GM18508 (cell line): ENCODE data around the gene PTCSC3.

ENCODE experiments used
- ATAC-seq: cut with Tn5 transposase; IDR thresholded peaks from one replicate; pipeline ENCODE4 v1.9.1; 2021; ENCODE audit warnings: moderate number of reproducible peaks; ENCODE audit not compliant: insufficient read depth, unreplicated experiment

The PTCSC3 gene

GRCh38 chr14:36176524-36176923, at the start of gene PTCSC3:
Gene PTCSC3 (minus strand): TSS chr14:36176722.
- ATAC-seq = no peak

DNA sequence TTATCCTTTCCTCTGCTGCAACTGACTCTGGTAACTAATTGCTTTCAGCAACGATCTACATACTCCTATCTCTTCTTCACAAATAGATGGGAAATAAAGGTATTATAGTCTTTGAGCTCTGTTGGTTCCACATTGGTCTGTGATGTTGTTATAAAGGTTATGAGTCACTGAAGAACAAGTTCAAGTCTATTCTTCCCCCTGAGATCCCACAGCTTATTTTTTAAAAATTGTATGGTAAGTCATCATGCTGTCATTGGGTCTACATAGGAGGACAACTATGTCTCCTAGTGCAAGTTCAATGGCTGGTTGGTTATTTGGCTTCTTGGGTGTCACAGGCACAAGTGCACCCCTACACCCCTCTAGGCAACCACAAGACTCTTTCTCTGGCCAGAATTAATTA, 49.6 kb upstream of the PTCSC3 start:
- no peak for ATAC-seq

DNA sequence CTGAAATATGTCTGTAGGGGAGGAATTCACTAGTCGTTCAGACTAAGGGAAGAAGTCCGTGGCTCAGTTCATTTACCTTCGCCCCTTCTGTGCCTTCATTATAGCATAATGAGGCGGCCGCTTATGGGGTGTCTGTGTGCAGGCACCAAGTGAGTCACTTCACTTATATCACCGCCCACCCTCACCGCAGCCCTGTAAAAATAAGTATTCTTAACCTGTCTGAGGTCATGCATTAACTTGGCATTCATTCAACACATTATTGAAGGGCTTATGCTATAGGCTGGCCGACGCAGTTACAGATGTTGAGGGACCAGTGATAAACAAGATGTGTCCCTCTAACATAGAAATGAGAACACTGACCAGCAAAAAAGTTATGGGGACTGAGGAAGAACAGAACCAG, 47.7 kb upstream of the PTCSC3 start:
- no peak for ATAC-seq

GRCh38 chr14:36223558-36223957, 47.0 kb upstream of the PTCSC3 start:
- no peak for ATAC-seq

DNA sequence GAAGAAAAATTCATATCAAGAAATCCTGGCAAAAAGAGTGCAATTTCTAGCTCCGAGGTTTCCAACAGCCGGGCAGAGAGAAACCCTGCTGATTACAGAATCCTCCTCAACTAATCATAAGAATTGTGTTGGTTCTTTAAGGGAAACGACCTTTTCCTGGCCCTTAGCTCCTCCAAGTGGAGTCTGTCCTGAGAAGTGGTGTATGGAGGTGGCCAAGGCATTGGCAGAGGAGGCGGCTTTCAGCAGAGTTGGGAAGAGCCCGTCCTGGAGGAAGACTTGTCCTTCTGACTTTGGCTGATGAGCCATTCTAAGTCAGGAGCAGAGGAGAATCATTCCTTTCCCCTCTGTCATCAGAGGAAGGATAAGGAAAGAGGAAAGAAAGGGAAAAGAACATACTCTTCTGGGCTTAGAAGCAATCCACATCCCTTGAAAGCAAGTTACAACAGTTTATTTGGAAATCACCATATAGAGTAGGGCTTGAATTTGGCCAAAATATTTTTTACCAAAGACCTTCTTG, 46.5 kb upstream of the PTCSC3 start:
- no peak for ATAC-seq

DNA sequence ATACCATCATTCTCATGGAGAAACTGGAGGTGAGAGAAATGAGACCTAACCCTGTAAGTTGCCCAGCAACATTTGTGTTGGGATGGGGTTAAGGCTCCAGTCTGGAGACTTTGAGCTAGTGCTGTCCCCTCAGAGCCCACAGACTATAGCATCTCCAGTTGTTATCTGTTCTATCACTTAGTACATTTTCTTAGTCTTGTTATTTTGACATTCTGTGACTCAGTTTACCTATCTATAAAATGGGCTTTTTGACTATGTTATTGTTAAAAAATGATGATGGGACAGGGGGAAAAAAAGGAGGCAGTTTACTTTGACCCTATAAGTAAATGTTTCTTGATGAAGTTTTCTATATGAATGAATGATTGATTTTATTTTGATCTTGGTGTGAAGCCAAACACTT, 45.8 kb upstream of the PTCSC3 start:
- ATAC-seq = no peak

DNA sequence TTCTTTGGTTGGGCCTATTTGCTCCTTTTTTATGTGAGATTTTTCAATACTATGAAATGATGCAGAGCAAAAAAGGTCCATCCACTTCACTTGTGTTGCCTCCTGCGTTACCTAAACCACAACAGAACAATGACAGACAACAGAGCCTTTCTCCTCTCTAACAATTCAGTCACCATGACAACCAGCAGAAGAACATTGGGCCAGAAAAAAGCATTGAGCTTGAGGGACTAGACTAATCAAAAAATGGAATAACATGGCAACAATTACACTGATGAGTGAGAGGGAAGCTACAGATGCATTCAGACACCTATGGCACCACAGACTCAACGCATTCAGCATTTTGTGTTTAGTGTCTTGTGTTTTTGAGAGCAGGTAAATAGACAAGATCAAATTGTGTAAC, 44.6 kb upstream of the PTCSC3 start:
- no peak for ATAC-seq

GRCh38 chr14:36217732-36218131, 41.2 kb upstream of the PTCSC3 start:
- ATAC-seq = no peak

DNA sequence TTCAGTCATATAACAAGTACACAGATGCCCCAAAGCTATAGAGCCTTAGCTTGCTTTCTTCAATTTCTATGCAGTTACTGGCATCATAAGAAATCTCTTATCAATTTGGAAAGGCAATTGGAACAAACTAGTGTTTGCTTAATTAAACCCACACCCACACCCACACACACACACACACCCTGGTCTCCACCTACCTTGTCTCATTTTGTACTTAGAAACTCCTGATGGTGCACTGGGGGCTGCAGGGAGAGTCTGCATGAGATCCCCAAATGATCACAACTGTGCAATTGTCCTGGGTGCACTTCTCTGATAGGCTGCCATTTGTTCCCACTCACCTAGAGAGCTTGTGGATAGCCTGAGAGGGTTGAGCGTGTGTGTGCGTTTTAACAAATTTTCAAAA, 40.5 kb upstream of the PTCSC3 start:
- no peak for ATAC-seq

DNA sequence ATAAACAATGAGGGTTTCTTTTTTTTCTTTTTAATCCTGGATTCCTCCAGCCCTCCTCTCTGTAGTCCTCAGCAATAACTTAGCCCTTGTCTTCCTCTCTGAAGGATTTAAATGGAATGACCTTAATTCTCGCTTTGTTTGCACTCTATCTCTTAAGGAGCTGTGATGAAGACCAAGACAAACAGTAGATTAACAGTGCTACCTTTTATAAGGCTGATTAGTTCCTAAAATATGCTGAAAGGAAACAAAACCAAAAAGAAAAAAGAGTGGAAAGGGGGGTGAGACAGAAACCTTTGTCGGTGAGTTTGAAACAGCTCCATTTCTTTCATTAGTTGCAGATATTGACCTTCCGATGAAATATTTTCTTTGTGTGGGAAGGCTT, 38.7 kb upstream of the PTCSC3 start:
- no peak for ATAC-seq

- no peak for ATAC-seq
These were observed 38.1 kb upstream of the PTCSC3 start for GRCh38 chr14:36214476-36215216.

DNA sequence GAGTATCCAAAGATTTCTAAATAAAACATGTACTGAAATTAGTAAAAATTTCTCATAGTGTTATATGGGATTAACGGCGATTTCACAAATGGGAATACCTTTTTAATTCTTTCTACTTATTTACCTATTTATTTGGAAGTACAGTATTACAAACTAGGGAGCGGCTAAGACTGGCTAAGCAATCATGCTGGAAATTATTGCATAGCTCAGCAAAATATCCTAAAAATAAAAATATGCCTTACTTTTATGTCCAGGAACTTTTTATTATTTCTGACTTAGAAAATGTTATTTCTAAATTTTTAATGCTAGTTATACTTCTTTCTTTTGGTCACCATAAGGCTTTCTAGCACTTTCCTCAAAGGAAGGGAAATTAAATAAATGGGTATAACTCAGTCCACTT, 36.5 kb upstream of the PTCSC3 start:
- ATAC-seq = no peak

DNA sequence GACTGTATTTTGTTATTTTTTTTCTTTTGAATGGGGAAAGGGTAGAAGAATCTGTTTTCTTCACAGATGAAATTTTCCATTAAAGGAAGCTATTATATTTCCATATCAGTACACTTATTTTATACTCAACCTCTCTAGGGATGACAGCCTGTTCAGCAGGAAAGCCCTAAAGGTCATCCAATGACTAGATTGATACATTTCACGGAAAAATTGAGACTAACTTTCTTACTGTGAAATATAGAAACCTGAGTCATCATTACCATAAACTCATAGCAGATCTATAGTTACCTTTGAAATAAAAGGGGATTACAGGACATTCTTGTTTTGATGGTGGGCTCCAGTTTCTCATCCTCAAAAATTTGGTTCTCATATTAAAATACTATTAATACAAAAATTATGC, 36.1 kb upstream of the PTCSC3 start:
- ATAC-seq = no peak

DNA sequence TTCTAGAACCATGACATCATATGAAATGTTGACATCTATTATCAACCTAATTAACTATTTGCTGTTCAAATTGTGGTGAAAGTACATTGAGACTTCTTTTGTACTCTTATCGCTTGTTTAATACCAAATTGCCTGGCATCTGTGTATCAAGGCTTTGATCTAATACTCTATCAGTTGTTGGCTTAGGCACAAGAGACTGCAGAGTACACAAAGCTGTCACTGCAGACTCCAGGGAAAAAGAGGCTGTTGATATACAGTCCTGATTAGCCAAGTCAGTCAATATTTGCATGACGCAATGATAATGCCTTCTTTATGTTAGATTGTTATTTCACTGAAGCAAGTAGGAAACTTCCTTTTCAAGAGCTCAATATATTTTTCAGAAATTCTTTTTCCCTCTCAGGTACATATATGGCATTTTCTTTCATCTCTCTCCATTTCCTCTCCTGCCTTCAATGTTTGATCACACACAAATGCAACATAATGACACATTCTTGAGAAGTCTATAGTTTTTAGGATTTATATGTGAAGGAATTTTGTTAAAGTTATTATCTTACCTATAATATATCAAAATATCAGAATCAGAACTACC, 32.3 kb upstream of the PTCSC3 start:
- ATAC-seq = no peak

GRCh38 chr14:36207500-36207899, 31.0 kb upstream of the PTCSC3 start:
- no peak for ATAC-seq

DNA sequence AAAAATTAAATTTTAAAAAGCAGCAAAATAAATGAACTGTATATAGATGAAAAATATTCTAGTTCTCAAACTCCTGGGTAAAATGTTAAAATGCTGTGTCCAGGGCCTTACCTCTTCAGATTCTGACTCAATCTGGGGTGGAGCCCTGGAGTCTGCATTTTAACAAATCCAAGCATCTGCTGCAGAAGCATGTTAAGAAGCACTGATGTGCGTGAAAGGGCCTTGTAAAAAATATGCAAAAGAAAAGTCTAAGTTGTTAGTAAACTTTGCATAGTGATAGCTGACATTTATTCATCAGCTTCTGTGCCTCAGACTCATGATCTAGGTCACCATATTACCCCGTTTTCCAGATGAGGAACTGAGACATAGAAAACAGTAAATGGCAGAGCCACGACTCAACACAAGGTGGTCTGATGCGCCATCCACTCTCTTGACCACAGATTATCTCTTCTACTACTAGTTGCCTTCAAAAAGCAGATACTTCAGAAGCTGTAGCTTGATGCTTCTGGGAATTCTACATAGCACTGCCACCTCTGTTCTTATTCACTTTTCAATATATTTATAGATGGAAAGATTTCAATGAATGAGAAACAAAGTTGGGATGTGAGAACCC, 28.0 kb upstream of the PTCSC3 start:
- ATAC-seq = no peak

GRCh38 chr14:36198378-36198777, 21.9 kb upstream of the PTCSC3 start:
- no peak for ATAC-seq

- ATAC-seq = no peak
These were observed 18.1 kb upstream of the PTCSC3 start for GRCh38 chr14:36194663-36195062.

DNA sequence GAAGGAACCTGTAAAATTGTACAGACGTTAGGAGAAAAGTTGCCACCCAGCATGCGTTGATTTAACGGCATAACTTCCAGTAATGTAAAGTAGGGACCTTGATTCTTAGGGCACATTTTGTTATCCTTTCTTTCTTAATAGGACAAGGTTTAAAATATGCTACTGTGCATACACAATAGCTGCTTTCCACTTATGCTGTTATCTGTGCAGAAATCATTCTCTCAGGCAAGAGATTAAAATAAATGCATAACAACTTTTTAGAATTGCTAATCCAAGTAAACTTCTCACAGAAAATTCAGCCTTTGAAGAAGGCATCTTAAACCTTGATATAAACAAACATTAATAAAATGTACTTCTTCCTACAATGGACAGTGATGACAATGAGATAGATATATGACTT, 16.0 kb upstream of the PTCSC3 start:
- no peak for ATAC-seq

DNA sequence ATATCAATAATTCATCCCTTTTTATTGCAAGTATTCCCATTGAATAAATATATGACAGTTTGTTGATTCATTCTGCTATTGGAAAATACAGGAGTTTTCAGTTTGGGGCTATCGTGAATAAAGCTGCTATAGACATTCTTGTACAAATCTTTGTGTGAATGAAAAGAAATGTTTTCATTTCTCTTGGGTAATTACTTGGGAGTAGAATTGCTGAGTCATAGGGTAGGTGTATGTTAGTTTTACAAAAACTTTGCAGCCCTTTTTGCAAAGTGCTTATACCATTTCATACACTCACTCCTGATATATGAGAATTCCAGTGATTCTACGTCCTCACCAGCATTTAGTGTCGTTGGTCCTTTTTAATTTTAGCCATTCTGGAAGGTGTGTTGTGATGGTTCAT, 6.9 kb upstream of the PTCSC3 start:
- no peak for ATAC-seq

- no peak for ATAC-seq
These were observed 4.9 kb upstream of the PTCSC3 start for GRCh38 chr14:36181417-36181816.

DNA sequence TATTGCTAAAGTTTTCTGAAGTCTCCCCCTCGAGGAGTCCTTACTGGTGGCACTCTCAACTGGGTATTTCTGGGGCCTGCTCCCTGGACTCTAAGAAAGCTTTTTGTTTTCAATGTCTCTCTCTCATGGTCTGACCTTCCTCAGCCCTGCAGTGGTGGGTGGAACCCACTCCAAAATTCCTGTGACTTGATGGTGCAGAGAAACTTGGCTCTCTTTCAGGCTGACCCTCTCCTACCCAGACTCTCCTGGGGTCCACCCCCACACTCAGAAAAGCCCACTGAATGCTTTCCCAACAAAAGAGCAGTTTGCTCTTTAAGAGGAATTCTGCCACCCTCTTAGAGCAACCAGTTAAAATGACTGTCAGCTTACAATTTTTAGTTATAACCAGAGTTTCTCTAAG, 967 bp upstream of the PTCSC3 start:
- no peak for ATAC-seq
